AG09309 (cell line): ENCODE results near the gene SHISA6.

Experiments used
- DNase-seq: peaks from one replicate; pipeline ENCODE4 v3.0.0-alpha.2; 2010; ENCODE audit warnings: low read depth
- H3K4me3 ChIP-seq: 2 replicates; pipeline ENCODE4 v1.5.1; 2011; ENCODE audit warnings: mild to moderate bottlenecking, low read depth, low read length, moderate library complexity; ENCODE audit not compliant: control insufficient read depth
- CTCF ChIP-seq: IDR thresholded peaks from 2 replicates; pipeline ENCODE4 v1.5.1; 2011; ENCODE audit warnings: mild to moderate bottlenecking, low read depth, low read length, inconsistent platforms; ENCODE audit not compliant: insufficient read depth, control insufficient read depth; ENCODE audit errors: missing control alignments

The SHISA6 gene

GRCh38 chr17:11302401-11303186 is 61.6 kb downstream of the SHISA6 start:
- no peak for DNase-seq
- no peak overlapping the region for H3K4me3 ChIP-seq
- TF ChIP-seq CTCF: no peak

- H3K4me3 ChIP-seq: no peak overlapping the region
- DNase-seq: no peak
- TF ChIP-seq CTCF: no peak
These were observed 62.9 kb downstream of the SHISA6 start for GRCh38 chr17:11303773-11304394.

- TF ChIP-seq CTCF: no peak
- DNase-seq: no peak
- no peak overlapping the region for H3K4me3 ChIP-seq
These were observed 63.6 kb downstream of the SHISA6 start for GRCh38 chr17:11304568-11304967.

- TF ChIP-seq CTCF: no peak
- H3K4me3 ChIP-seq: no peak overlapping the region
- DNase-seq: no peak
These were observed 64.5 kb downstream of the SHISA6 start for GRCh38 chr17:11305524-11305923.

GRCh38 chr17:11308531-11308930 is 67.5 kb downstream of the SHISA6 start:
- DNase-seq: no peak

GRCh38 chr17:11309033-11309432 is 68.0 kb downstream of the SHISA6 start:
- H3K4me3 ChIP-seq: no peak overlapping the region
- no peak for TF ChIP-seq CTCF
- no peak for DNase-seq

More at GRCh38 chr17:11308531-11308930, 67.5 kb downstream of the SHISA6 start:
- TF ChIP-seq CTCF: no peak
- H3K4me3 ChIP-seq: no peak overlapping the region
